HL-60 (cell line): Measurements from ENCODE around the gene CLDN34.

ENCODE experiments used
- GABPA ChIP-seq: IDR thresholded peaks from 2 replicates; pipeline ENCODE4 v1.6.1; 2012; ENCODE audit warnings: low read depth
- REST ChIP-seq: IDR thresholded peaks from 2 replicates; pipeline ENCODE4 v1.6.1; 2012; ENCODE audit warnings: low read depth; ENCODE audit not compliant: insufficient replicate concordance
- TF ChIP-seq, protein P1 (sequence below): IDR thresholded peaks from one replicate; pipeline ENCODE4 v1.5.1; 2011; ENCODE audit warnings: low read length, control low read depth, inconsistent platforms; ENCODE audit not compliant: insufficient read depth

DNA sequence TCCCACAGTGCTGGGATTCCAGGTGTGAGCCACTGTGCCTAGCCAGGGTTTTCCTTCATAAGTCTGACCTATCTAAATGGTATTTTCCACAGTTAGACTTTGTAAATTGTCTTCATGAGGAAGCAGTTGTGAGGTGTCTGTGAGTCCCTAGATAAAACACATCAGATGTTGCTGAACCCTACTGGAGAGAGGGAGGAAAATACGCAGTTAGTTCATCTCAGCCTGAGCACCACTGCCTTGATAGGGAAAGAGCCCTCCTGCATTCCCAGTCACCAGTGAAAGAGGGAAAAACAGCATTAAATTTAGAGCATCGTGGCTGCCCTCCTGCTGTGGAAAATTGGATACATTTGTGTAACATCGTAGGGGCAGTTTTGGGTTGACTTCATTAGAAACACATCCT is 31.7 kb upstream of the CLDN34 start:
- TF ChIP-seq GABPA (no peak), REST (no peak)
- TF ChIP-seq, protein P1, sequence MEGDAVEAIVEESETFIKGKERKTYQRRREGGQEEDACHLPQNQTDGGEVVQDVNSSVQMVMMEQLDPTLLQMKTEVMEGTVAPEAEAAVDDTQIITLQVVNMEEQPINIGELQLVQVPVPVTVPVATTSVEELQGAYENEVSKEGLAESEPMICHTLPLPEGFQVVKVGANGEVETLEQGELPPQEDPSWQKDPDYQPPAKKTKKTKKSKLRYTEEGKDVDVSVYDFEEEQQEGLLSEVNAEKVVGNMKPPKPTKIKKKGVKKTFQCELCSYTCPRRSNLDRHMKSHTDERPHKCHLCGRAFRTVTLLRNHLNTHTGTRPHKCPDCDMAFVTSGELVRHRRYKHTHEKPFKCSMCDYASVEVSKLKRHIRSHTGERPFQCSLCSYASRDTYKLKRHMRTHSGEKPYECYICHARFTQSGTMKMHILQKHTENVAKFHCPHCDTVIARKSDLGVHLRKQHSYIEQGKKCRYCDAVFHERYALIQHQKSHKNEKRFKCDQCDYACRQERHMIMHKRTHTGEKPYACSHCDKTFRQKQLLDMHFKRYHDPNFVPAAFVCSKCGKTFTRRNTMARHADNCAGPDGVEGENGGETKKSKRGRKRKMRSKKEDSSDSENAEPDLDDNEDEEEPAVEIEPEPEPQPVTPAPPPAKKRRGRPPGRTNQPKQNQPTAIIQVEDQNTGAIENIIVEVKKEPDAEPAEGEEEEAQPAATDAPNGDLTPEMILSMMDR = no peak
